ENCODE data around the gene CHSY3.

- TF ChIP-seq CTCF (IDR thresholded peaks at IDR 0.05), result no peak
- TF ChIP-seq ZFX (IDR thresholded peaks at IDR 0.05; ENCODE audit: borderline replicate concordance), result no peak
Measured at GRCh38 chr5:130135506-130135905, 231.2 kb downstream of the CHSY3 start.

All from 22Rv1 (cell line).